Neural cell (in vitro differentiated cells): ENCODE measurements around the gene TMC3. TPM values are rescaled to one million over a fixed set of nuclear protein-coding genes. Genes with fewer than 3 reads are reported as not detected.

ENCODE experiments used
- H2AFZ ChIP-seq: fragments of 200-600, 300-800 bp; sonication (generic), shearing (Covaris generic); 2 replicates; pipeline ENCODE4 v1.6.0; 2014; ENCODE audit warnings: low read depth, mild to moderate bottlenecking, antibody characterized with exemption, low read length, moderate library complexity
- H3F3A ChIP-seq: fragments of 200-600 bp; shearing (Covaris generic); 2 replicates; pipeline ENCODE4 v1.6.1; 2016; ENCODE audit warnings: mild to moderate bottlenecking, moderate library complexity, mixed read lengths, antibody characterized with exemption, low read length; ENCODE audit not compliant: insufficient read depth, poor library complexity, severe bottlenecking
- H3K27ac ChIP-seq: fragments of 200-600, 300-800 bp; sonication (generic), shearing (Covaris generic); 2 replicates; pipeline ENCODE4 v1.5.1; 2014; ENCODE audit warnings: mild to moderate bottlenecking, low read length, moderate library complexity
- H3K27me3 ChIP-seq: fragments of 300-800, 200-600 bp; sonication (generic), shearing (Covaris generic); 2 replicates; pipeline ENCODE4 v1.6.0; 2014; ENCODE audit warnings: mild to moderate bottlenecking, low read depth, low read length, moderate library complexity; ENCODE audit not compliant: insufficient read depth
- H3K36me3 ChIP-seq: fragments of 300-800, 200-600 bp; sonication (generic), shearing (Covaris generic); 2 replicates; pipeline ENCODE4 v1.5.1; 2014; ENCODE audit warnings: mild to moderate bottlenecking, antibody characterized with exemption, low read length, moderate library complexity; ENCODE audit not compliant: insufficient read depth
- H3K4me2 ChIP-seq: fragments of 300-800, 200-600 bp; sonication (generic), shearing (Covaris generic); 2 replicates; pipeline ENCODE4 v1.6.0; 2014; ENCODE audit warnings: mild to moderate bottlenecking, low read length
- H3K4me3 ChIP-seq: fragments of 300-800, 200-600 bp; sonication (generic), shearing (Covaris generic); 2 replicates; pipeline ENCODE4 v1.5.1; 2014; ENCODE audit warnings: mild to moderate bottlenecking, low read length, moderate library complexity
- H3K79me2 ChIP-seq: fragments of 200-600 bp; shearing (Covaris generic); replicated peaks from 2 replicates; pipeline ENCODE4 v1.6.0; 2014; ENCODE audit warnings: mild to moderate bottlenecking, low read length, moderate library complexity; ENCODE audit not compliant: insufficient read depth
- H3K9ac ChIP-seq: fragments of 300-800, 200-600 bp; sonication (generic), shearing (Covaris generic); 2 replicates; pipeline ENCODE4 v1.6.1; 2016; ENCODE audit warnings: mild to moderate bottlenecking, low read length, mixed read lengths
- H3K9me2 ChIP-seq: fragments of 200-600 bp; shearing (Covaris generic); 2 replicates; pipeline ENCODE4 v1.6.1; 2016; ENCODE audit warnings: mild to moderate bottlenecking, low read length, mixed read lengths; ENCODE audit not compliant: insufficient read depth
- H3K9me3 ChIP-seq: fragments of 200-600, 300-800 bp; sonication (generic), shearing (Covaris generic); 2 replicates; pipeline ENCODE4 v1.6.1; 2016; ENCODE audit warnings: mild to moderate bottlenecking, mixed run types, low read length, moderate library complexity, mixed read lengths
- H4K20me1 ChIP-seq: fragments of 200-600 bp; shearing (Covaris generic); 2 replicates; pipeline ENCODE4 v1.6.1; 2016; ENCODE audit warnings: mild to moderate bottlenecking, mixed run types; ENCODE audit not compliant: insufficient read depth
- EP300 ChIP-seq: fragments of 450-650 bp; conservative IDR thresholded peaks from 2 replicates; pipeline ENCODE4 v1.6.1; 2014; ENCODE audit warnings: antibody characterized with exemption, mild to moderate bottlenecking, moderate library complexity; ENCODE audit not compliant: poor library complexity, severe bottlenecking
- EZH2 ChIP-seq: fragments of 200-600, 300-800 bp; shearing (Covaris generic), sonication (generic); IDR thresholded peaks from 2 replicates; pipeline ENCODE4 v1.6.1; 2014; ENCODE audit warnings: antibody characterized with exemption, low read length, borderline replicate concordance, mild to moderate bottlenecking; ENCODE audit not compliant: insufficient read depth, poor library complexity, severe bottlenecking
- MXI1 ChIP-seq: fragments of 450-650 bp; conservative IDR thresholded peaks from 2 replicates; pipeline ENCODE4 v1.6.1; 2014; ENCODE audit warnings: antibody characterized with exemption, mild to moderate bottlenecking; ENCODE audit not compliant: poor library complexity, severe bottlenecking
- POLR2AphosphoS5 ChIP-seq: IDR thresholded peaks from 2 replicates; pipeline ENCODE4 v1.6.1; 2012
- RAD21 ChIP-seq: fragments of 450-650 bp; conservative IDR thresholded peaks from 2 replicates; pipeline ENCODE4 v1.6.1; 2014; ENCODE audit warnings: antibody characterized with exemption, mild to moderate bottlenecking, moderate library complexity
- SMC3 ChIP-seq: fragments of 450-650 bp; conservative IDR thresholded peaks from 2 replicates; pipeline ENCODE4 v1.6.1; 2014; ENCODE audit warnings: antibody characterized with exemption, mild to moderate bottlenecking, moderate library complexity; ENCODE audit not compliant: poor library complexity
- TAF1 ChIP-seq: IDR thresholded peaks from 2 replicates; pipeline ENCODE4 v1.6.1; 2012; ENCODE audit warnings: low read depth
- polyA plus RNA-seq: library from polyadenylated mRNA; depleted of rRNA; stranded (reverse); fragments of >200 nt; gene quantifications from 2 replicates; pipeline ENCODE4 v1.2.3, GENCODE V29; 2014
- TF ChIP-seq, protein P1 (sequence below): fragments of 450-650 bp; IDR thresholded peaks from 2 replicates; pipeline ENCODE4 v1.5.1; 2014; ENCODE audit warnings: antibody characterized with exemption, mild to moderate bottlenecking, moderate library complexity; ENCODE audit not compliant: poor library complexity, severe bottlenecking
- TF ChIP-seq, protein P2 (sequence below): IDR thresholded peaks from 2 replicates; pipeline ENCODE4 v1.6.1; 2012; ENCODE audit warnings: borderline replicate concordance

The TMC3 gene
- polyA plus RNA-seq, 1 donor from 2014 or later: not detected

DNA sequence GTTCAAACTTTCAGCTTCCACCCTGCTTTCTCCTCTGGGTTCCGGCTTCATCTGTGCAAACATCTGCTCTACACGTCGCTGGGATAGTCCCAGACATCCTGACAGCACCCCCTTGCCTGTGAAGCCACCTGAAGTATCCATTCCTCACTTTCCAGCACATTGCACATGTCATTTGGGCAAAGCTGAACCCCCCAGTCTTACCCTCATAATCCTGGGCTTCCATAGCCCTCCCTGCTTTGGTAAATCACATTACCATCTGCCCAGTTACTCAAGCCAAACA lies 92.6 kb downstream of the TMC3 start:
- no peaks in the 10 kb centered on the region for H3F3A ChIP-seq
- H3K4me2 ChIP-seq: no peak overlapping the region
- H3K79me2 ChIP-seq: no peaks in the 10 kb centered on the region
- no peak overlapping the region for H3K9ac ChIP-seq
- H3K4me3 ChIP-seq: no peak overlapping the region
- H3K9me3 ChIP-seq: no peaks in the 10 kb centered on the region
- H3K27me3 ChIP-seq: no peaks in the 10 kb centered on the region
- TF ChIP-seq RAD21 (no peak), POLR2AphosphoS5 (no peak), EZH2 (no peak), MXI1 (no peak), TAF1 (no peak), SMC3 (no peak), EP300 (no peak)
- TF ChIP-seq, protein P1, sequence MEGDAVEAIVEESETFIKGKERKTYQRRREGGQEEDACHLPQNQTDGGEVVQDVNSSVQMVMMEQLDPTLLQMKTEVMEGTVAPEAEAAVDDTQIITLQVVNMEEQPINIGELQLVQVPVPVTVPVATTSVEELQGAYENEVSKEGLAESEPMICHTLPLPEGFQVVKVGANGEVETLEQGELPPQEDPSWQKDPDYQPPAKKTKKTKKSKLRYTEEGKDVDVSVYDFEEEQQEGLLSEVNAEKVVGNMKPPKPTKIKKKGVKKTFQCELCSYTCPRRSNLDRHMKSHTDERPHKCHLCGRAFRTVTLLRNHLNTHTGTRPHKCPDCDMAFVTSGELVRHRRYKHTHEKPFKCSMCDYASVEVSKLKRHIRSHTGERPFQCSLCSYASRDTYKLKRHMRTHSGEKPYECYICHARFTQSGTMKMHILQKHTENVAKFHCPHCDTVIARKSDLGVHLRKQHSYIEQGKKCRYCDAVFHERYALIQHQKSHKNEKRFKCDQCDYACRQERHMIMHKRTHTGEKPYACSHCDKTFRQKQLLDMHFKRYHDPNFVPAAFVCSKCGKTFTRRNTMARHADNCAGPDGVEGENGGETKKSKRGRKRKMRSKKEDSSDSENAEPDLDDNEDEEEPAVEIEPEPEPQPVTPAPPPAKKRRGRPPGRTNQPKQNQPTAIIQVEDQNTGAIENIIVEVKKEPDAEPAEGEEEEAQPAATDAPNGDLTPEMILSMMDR: no peak
- TF ChIP-seq, protein P2, sequence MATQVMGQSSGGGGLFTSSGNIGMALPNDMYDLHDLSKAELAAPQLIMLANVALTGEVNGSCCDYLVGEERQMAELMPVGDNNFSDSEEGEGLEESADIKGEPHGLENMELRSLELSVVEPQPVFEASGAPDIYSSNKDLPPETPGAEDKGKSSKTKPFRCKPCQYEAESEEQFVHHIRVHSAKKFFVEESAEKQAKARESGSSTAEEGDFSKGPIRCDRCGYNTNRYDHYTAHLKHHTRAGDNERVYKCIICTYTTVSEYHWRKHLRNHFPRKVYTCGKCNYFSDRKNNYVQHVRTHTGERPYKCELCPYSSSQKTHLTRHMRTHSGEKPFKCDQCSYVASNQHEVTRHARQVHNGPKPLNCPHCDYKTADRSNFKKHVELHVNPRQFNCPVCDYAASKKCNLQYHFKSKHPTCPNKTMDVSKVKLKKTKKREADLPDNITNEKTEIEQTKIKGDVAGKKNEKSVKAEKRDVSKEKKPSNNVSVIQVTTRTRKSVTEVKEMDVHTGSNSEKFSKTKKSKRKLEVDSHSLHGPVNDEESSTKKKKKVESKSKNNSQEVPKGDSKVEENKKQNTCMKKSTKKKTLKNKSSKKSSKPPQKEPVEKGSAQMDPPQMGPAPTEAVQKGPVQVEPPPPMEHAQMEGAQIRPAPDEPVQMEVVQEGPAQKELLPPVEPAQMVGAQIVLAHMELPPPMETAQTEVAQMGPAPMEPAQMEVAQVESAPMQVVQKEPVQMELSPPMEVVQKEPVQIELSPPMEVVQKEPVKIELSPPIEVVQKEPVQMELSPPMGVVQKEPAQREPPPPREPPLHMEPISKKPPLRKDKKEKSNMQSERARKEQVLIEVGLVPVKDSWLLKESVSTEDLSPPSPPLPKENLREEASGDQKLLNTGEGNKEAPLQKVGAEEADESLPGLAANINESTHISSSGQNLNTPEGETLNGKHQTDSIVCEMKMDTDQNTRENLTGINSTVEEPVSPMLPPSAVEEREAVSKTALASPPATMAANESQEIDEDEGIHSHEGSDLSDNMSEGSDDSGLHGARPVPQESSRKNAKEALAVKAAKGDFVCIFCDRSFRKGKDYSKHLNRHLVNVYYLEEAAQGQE: no peak
- no peak overlapping the region for H2AFZ ChIP-seq
- H3K27ac ChIP-seq: no peak overlapping the region
- H3K36me3 ChIP-seq: no peaks in the 10 kb centered on the region
- H4K20me1 ChIP-seq: no peaks in the 10 kb centered on the region
- H3K9me2 ChIP-seq: no peaks in the 10 kb centered on the region

Other genes starting within 250 kb of the TMC3 start
- gene CFAP161, start 239.9 kb downstream of the TMC3 start, polyA plus RNA-seq: not detected in 2 replicates
- not detected in 2 replicates for gene IL16, start 177.3 kb downstream of the TMC3 start, polyA plus RNA-seq
- 0.10 and 0.76 TPM in 2 replicates for gene STARD5, start 50.1 kb downstream of the TMC3 start, polyA plus RNA-seq